Liver (tissue), 9 donors: ENCODE data around the gene AGBL4. TPM values are rescaled to one million over a fixed set of nuclear protein-coding genes. Genes with fewer than 3 reads are reported as not detected.

ENCODE experiments used
- DNase-seq: peaks from one replicate; pipeline ENCODE4 v3.0.0-alpha.2; 2017; ENCODE audit warnings: low spot score
- H3K27ac ChIP-seq, 2 donors: one replicate each; pipeline ENCODE4 v1.7.0; 2013; ENCODE audit warnings: inconsistent platforms in 2 of 2, low read length in 2 of 2, control low read depth in 1 of 2, low read depth in 1 of 2, mild to moderate bottlenecking in 1 of 2
- H3K27me3 ChIP-seq, 4 donors: one replicate each; pipeline versions ENCODE4 v1.6.1 to v1.7.0; 2013; ENCODE audit warnings: low read length in 3 of 4, inconsistent platforms in 1 of 4, mild to moderate bottlenecking in 1 of 4, moderate library complexity in 1 of 4; ENCODE audit not compliant: control insufficient read depth in 4 of 4, insufficient read depth in 4 of 4
- H3K36me3 ChIP-seq, 4 donors: one replicate each; pipeline versions ENCODE4 v1.6.1 to v1.7.0; 2013; ENCODE audit warnings: low read length in 3 of 4, mild to moderate bottlenecking in 3 of 4, low read depth in 1 of 4, moderate library complexity in 1 of 4; ENCODE audit not compliant: control insufficient read depth in 4 of 4, insufficient read depth in 3 of 4
- H3K4me1 ChIP-seq, 4 donors: one replicate each; pipeline versions ENCODE4 v1.6.1 to v1.7.0; 2013; ENCODE audit warnings: low read length in 3 of 4, mild to moderate bottlenecking in 3 of 4, moderate library complexity in 1 of 4; ENCODE audit not compliant: control insufficient read depth in 4 of 4, insufficient read depth in 4 of 4
- H3K4me3 ChIP-seq, 3 donors: one replicate each; pipeline versions ENCODE4 v1.6.1 to v1.7.0; 2013; ENCODE audit warnings: low read length in 3 of 3, control low read depth in 1 of 3, low read depth in 1 of 3, mild to moderate bottlenecking in 1 of 3
- H3K9ac ChIP-seq, 2 donors: one replicate each; pipeline ENCODE4 v1.7.0; 2013; ENCODE audit warnings: low read length in 2 of 2, mild to moderate bottlenecking in 2 of 2, moderate library complexity in 2 of 2, control low read depth in 1 of 2, low read depth in 1 of 2
- H3K9me3 ChIP-seq, 4 donors: one replicate each; pipeline versions ENCODE4 v1.6.1 to v1.7.0; 2013; ENCODE audit warnings: low read length in 3 of 4; ENCODE audit not compliant: control insufficient read depth in 4 of 4
- CTCF ChIP-seq: fragments of 150-350 bp; IDR thresholded peaks from 2 replicates; pipeline ENCODE4 v1.5.1; 2017; ENCODE audit warnings: improper control_type of control experiment, low read depth, low read length; ENCODE audit not compliant: missing input control
- EGR1 ChIP-seq, 2 donors: IDR thresholded peaks; 2 replicates each; pipeline ENCODE4 v1.6.1; 2016 to 2018; ENCODE audit warnings: antibody characterized with exemption in 2 of 2, low read depth in 2 of 2
- FOXA1 ChIP-seq: IDR thresholded peaks from 2 replicates; pipeline ENCODE4 v1.6.1; 2016; ENCODE audit warnings: antibody characterized with exemption
- GABPA ChIP-seq, 2 donors: IDR thresholded peaks in 1 of 2; conservative IDR thresholded peaks in 1 of 2; 2 replicates each; pipeline ENCODE4 v1.6.1; 2016; ENCODE audit warnings: antibody characterized with exemption in 2 of 2, mild to moderate bottlenecking in 1 of 2, moderate library complexity in 1 of 2
- HNF4A ChIP-seq, 2 donors: conservative IDR thresholded peaks; 2 replicates each; pipeline ENCODE4 v1.6.1; 2016; ENCODE audit warnings: antibody characterized with exemption in 2 of 2, mild to moderate bottlenecking in 2 of 2
- HNF4G ChIP-seq: IDR thresholded peaks from 2 replicates; pipeline ENCODE4 v1.6.1; 2016; ENCODE audit warnings: antibody characterized with exemption
- MAX ChIP-seq: IDR thresholded peaks from 2 replicates; pipeline ENCODE4 v1.6.1; 2016; ENCODE audit warnings: antibody characterized with exemption
- RAD21 ChIP-seq, 2 donors: IDR thresholded peaks; 2 replicates each; pipeline ENCODE4 v1.6.1; 2016; ENCODE audit warnings: antibody characterized with exemption in 2 of 2, mild to moderate bottlenecking in 2 of 2
- REST ChIP-seq: IDR thresholded peaks from 2 replicates; pipeline ENCODE4 v1.6.1; 2016; ENCODE audit warnings: antibody characterized with exemption, mild to moderate bottlenecking
- RXRA ChIP-seq, 2 donors: IDR thresholded peaks; 2 replicates each; pipeline ENCODE4 v1.6.1; 2017 to 2018; ENCODE audit warnings: antibody characterized with exemption in 2 of 2, mild to moderate bottlenecking in 1 of 2
- SP1 ChIP-seq: IDR thresholded peaks from 2 replicates; pipeline ENCODE4 v1.6.1; 2018; ENCODE audit warnings: antibody characterized with exemption, mild to moderate bottlenecking
- TAF1 ChIP-seq: conservative IDR thresholded peaks from 2 replicates; pipeline ENCODE4 v1.6.1; 2016; ENCODE audit warnings: antibody characterized with exemption, mild to moderate bottlenecking
- YY1 ChIP-seq: IDR thresholded peaks from 2 replicates; pipeline ENCODE4 v1.6.1; 2016; ENCODE audit warnings: antibody characterized with exemption, mild to moderate bottlenecking
- ZBTB33 ChIP-seq: IDR thresholded peaks from 2 replicates; pipeline ENCODE4 v1.6.1; 2016; ENCODE audit warnings: antibody characterized with exemption
- WGBS: extraction: QIAGEN DNeasy Blood & Tissue Kit; methylation state at CpG from one replicate; pipeline ENCODE4 v1.1.7; 2013; 5-methylcytosine and 5-hydroxymethylcytosine counted together
- polyA plus RNA-seq, 2 donors: library from polyadenylated mRNA; stranded (reverse) in 1 of 2; unstranded in 1 of 2; fragments of 200-250 nt in 1 of 2; fragments of >200 nt in 1 of 2; fragmentation: Nextera tagmentation in 1 of 2; extraction: Ambion mirVana in 1 of 2; gene quantifications; one replicate each; pipeline versions ENCODE4 v1.2.1 to v1.2.3, GENCODE V29; 2013 to 2015
- total RNA-seq, 2 donors: library from RNA; depleted of rRNA; stranded (reverse); fragments of >200 nt; gene quantifications; one replicate each; pipeline ENCODE4 v1.2.3, GENCODE V29; 2014
- donor health status: healthy.
- donor health status: healthy.
- donor health status: healthy.
- donor health status: healthy.
- donor health status: healthy.

Gene AGBL4
- total and polyA plus RNA-seq, 4 donors = 0.75 to 0.76 TPM; not detected in 2

GRCh38 chr1:49397086-49397485 is 626.7 kb downstream of the AGBL4 start:
- Histone ChIP-seq H3K4me3 (no peak overlapping the region), H3K27me3 (no peaks in the 10 kb centered on the region), H3K9me3 (peaks cover 0 to 3% (median 0%) of the 10 kb centered on the region in 4 donors), H3K4me1 (peaks cover 0 to 2% (median 0%) of the 10 kb centered on the region in 4 donors), H3K9ac (no peak overlapping the region), H3K27ac (no peak overlapping the region), H3K36me3 (no peaks in the 10 kb centered on the region)
- TF ChIP-seq REST = no peak
- no peak for TF ChIP-seq ZBTB33
- no peak for TF ChIP-seq CTCF
- TF ChIP-seq HNF4G = no peak
- TF ChIP-seq FOXA1 = no peak
- TF ChIP-seq MAX = no peak
- TF ChIP-seq RXRA (IDR thresholded peaks at IDR 0.05) = no peak
- no peak for TF ChIP-seq RAD21 (IDR thresholded peaks at IDR 0.05)
- no peak for TF ChIP-seq TAF1
- no peak for TF ChIP-seq GABPA (IDR thresholded peaks at IDR 0.05 in 1 of 2, conservative IDR thresholded peaks at IDR 0.05 in 1 of 2)
- TF ChIP-seq SP1 = no peak
- TF ChIP-seq YY1 = no peak
- TF ChIP-seq EGR1 (IDR thresholded peaks at IDR 0.05; ENCODE audit: low read depth in 2 of 2) = no peak
- TF ChIP-seq HNF4A (conservative IDR thresholded peaks at IDR 0.05) = no peak
- DNase-seq = no peak

GRCh38 chr1:49394200-49394599 is 629.6 kb downstream of the AGBL4 start:
- Histone ChIP-seq H3K9ac (no peak overlapping the region), H3K27ac (no peak overlapping the region), H3K4me3 (no peak overlapping the region), H3K4me1 (peaks cover 0 to 2% (median 0%) of the 10 kb centered on the region in 4 donors), H3K36me3 (no peaks in the 10 kb centered on the region), H3K27me3 (no peaks in the 10 kb centered on the region), H3K9me3 (no peaks in the 10 kb centered on the region)
- WGBS = 82% methylated on average over 2 of the region's 2 CpGs
- no peak for DNase-seq
- no peak for TF ChIP-seq CTCF
- no peak for TF ChIP-seq YY1
- TF ChIP-seq GABPA (IDR thresholded peaks at IDR 0.05 in 1 of 2, conservative IDR thresholded peaks at IDR 0.05 in 1 of 2) = no peak
- TF ChIP-seq SP1 = no peak
- TF ChIP-seq TAF1 = no peak
- TF ChIP-seq ZBTB33 = no peak
- no peak for TF ChIP-seq MAX
- TF ChIP-seq REST = no peak
- TF ChIP-seq FOXA1 = no peak
- TF ChIP-seq HNF4A (conservative IDR thresholded peaks at IDR 0.05) = no peak
